ENCODE measurements around the gene PIP5KL1. TPM values are rescaled to one million over a fixed set of nuclear protein-coding genes. Genes with fewer than 3 reads are reported as not detected.

Gene PIP5KL1
- total and polyA plus RNA-seq, 7 experiments from 2014 or later, result 0.17 to 2.9 (median 1.9) TPM; not detected in 1

DNA sequence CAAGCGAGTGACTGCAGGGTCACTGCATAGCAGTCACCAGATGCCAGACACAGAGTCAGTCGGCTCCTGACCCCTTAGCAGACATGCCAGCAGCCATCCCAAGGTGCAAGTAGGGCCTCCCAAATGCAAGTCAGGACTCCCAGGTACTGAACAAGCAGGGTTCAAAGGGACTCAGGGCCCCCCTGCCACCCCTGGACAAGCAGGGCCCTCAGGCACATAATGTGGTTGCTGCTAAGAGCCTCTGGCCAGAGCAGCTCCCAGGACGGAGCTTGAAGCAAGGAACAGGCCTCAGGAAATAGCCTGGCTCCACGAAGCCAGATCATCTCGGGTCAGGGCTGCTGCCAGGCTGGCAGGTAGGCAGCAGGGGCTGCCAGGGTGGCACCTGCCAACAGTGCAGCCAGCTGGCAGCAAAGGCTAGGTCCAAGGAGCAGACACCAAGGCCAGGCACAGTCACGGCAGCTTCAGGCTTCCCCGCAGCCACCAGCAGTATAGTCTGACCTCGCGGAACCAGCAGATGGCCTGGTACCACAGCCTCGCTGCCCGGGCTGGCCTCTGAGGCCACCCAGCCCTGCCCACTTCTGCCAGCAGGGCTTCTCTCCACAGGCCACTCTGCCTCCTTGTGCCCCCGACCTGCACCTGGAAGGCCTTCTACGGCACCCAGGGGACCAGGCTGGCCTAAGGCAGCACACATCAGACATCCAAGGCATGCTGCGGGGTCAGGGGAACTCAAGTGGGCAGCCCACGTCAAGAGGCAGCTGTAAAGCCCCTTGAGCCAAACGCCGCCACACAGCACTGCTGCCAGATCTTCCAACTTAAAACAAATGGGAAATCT, 42.8 kb upstream of the PIP5KL1 start:
- Mint-ChIP-seq H3K4me3 (peak overlapping the region; percentile 89 to 99 (median 96)), H3K27me3 (no peaks in the 10 kb centered on the region), H3K27ac (peak overlapping the region; percentile 90 to 99 (median 97)), H3K36me3 (peaks cover 4 to 77% (median 50%) of the 10 kb centered on the region in 5 donors), H3K4me1 (peaks cover 61 to 87% (median 70%) of the 10 kb centered on the region in 7 donors), H3K9me3 (no peaks in the 10 kb centered on the region)
- Histone ChIP-seq H3K4me3 (ENCODE audit: low read length) (peak overlapping the region; percentile 93), H3K27ac (ENCODE audit: low read depth, low read length) (peak overlapping the region; percentile 84), H3K4me1 (ENCODE audit: control insufficient read depth in 2 of 2, insufficient read depth in 2 of 2, low read length in 2 of 2) (peaks cover 34 to 90% of the 10 kb centered on the region in 2 donors), H3K36me3 (ENCODE audit: control insufficient read depth in 2 of 3, insufficient read depth in 3 of 3, low read length in 3 of 3) (peaks cover 0 to 61% (median 11%) of the 10 kb centered on the region in 3 experiments), H3K9me3 (ENCODE audit: control insufficient read depth in 2 of 3, low read length in 3 of 3) (no peaks in the 10 kb centered on the region), H3K27me3 (ENCODE audit: control insufficient read depth in 2 of 2, insufficient read depth in 2 of 2, low read length in 2 of 2) (no peaks in the 10 kb centered on the region)
- POLR2A ChIA-PET, result interaction anchor here (0.6 to 61.3 kb wide), 6 partner anchors 6 to 120 kb away, joined by 3 to 1719 read pairs (median 758); partner anchors contain the start of genes DPM2, EEIG1 and SLC25A25
- intact Hi-C loops (cut with micrococcal nuclease), result loop anchor here in 1 of 2 donors (1.0 to 5.0 kb wide), 2 partner anchors 8 to 34 kb away; no protein-coding TSS in a partner anchor
- DNase-seq (peak in 3 of 9 donors; percentile 10 to 37 (median 15)), ATAC-seq (no peak)
- CTCF ChIA-PET, result interaction anchor here (1.0 to 16.4 kb wide), 5 partner anchors 13 to 55 kb away, joined by 4 to 262 read pairs (median 9); no protein-coding TSS in a partner anchor

DNA sequence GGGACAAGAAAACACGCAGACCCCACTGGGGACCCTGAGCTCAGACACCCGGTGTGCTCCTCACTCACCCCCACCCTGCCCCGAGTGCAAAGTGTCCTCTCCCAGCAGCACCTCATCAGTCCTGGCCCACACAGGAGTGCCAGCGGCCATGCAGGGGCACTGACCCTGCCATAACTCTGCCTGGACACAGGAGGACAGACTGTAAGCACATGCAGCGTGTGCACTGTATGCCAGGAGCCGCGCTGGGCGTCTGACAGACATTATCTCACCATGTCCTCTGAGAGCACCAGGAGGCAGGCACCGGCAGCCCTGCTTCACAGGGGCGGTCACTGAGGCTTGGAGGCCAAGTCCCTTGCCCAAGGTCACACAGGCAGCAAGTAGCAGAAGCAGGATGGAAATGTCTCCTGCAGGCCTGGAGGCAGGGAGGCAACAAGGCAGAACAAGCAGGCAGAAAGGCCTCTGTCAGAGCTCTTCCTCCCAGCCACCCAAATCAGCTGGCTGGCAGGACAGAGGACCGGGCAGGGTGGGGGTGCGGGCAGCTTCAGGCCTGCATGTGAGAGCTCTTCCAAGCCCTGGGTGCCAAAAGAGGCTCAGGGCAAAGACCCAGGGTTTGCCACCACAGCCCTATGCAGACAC, 41.8 kb upstream of the PIP5KL1 start:
- H3K4me1 ChIP-seq (ENCODE audit: control insufficient read depth in 2 of 2, insufficient read depth in 2 of 2, low read length in 2 of 2), result peaks cover 44 to 96% of the 10 kb centered on the region in 2 donors
- peaks cover 71 to 94% (median 80%) of the 10 kb centered on the region in 7 donors for H3K4me1 Mint-ChIP-seq
- H3K4me3 Mint-ChIP-seq, result peak overlapping the region; percentile 89 to 99 (median 96)
- no peaks in the 10 kb centered on the region for H3K9me3 Mint-ChIP-seq
- POLR2A ChIA-PET, result interaction anchor here (0.7 to 61.3 kb wide), 6 partner anchors 5 to 100 kb away, joined by 3 to 1719 read pairs (median 758); partner anchors contain the start of genes DPM2, EEIG1 and SLC25A25
- H3K9me3 ChIP-seq (ENCODE audit: control insufficient read depth in 2 of 3, low read length in 3 of 3), result no peaks in the 10 kb centered on the region
- peak in 2 of 9 donors; percentile 14 to 23 for DNase-seq
- no peak for ATAC-seq
- peak overlapping the region; percentile 90 to 99 (median 97) for H3K27ac Mint-ChIP-seq
- no peaks in the 10 kb centered on the region for H3K27me3 Mint-ChIP-seq
- H3K27me3 ChIP-seq (ENCODE audit: control insufficient read depth in 2 of 2, insufficient read depth in 2 of 2, low read length in 2 of 2), result no peaks in the 10 kb centered on the region
- peaks cover 4 to 73% (median 40%) of the 10 kb centered on the region in 5 donors for H3K36me3 Mint-ChIP-seq
- H3K36me3 ChIP-seq (ENCODE audit: control insufficient read depth in 2 of 3, insufficient read depth in 3 of 3, low read length in 3 of 3), result peaks cover 0 to 51% (median 4%) of the 10 kb centered on the region in 3 experiments
- peak overlapping the region; percentile 84 for H3K27ac ChIP-seq (ENCODE audit: low read depth, low read length)
- intact Hi-C loops (cut with micrococcal nuclease), result loop anchor here in 1 of 2 donors (5.0 kb wide), 1 partner anchor 35 kb away; no protein-coding TSS in a partner anchor
- peak overlapping the region; percentile 93 for H3K4me3 ChIP-seq (ENCODE audit: low read length)
- CTCF ChIA-PET, result interaction anchor here (0.6 to 16.4 kb wide), 5 partner anchors 9 to 56 kb away, joined by 3 to 262 read pairs (median 4); no protein-coding TSS in a partner anchor

DNA sequence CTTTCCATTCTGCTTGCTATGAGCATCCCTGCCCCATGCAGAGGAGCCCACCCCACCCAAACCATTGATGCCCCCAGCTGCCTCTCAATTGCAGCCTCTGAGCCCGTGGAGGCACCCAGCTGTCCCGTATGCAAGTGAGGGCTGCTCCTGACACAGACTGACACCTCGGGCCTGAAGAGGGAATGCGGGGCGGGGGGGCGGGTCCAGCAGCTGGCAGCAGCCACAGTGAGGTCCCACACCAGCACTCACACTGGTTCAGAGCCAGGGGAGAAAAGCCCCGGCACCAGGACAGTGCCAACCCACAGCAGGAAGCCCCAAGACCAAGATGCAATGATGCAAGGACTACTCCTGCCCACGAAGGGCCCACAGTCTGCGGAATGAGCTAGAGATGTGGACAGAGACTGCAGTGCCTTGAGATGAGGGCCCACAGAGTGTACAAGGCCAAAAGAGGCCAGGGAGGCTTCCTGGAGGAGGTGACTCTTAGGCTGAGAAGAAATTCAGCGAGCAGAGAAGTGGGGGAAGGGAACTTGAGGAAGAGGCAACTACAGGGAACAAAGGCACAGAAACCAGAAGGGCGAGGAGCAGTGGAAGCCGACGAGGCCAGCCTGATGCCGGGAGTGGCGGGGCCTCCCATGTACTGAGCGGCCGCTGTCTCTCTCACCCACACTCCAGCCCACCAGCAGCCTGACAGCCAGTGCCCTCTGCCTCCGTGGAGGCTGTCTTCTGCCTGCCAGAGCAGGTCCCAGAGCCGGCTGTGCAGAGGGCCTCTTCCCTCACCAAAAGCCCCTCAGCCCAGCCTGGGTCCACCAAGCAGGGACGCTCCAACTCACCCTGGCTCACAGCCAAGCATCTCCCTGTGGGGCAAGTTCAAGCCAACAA, 41.0 kb upstream of the PIP5KL1 start:
- Mint-ChIP-seq H3K4me1 (peaks cover 75 to 96% (median 88%) of the 10 kb centered on the region in 7 donors), H3K9me3 (no peaks in the 10 kb centered on the region), H3K36me3 (peaks cover 4 to 70% (median 37%) of the 10 kb centered on the region in 5 donors), H3K4me3 (peak overlapping the region; percentile 89 to 99 (median 96)), H3K27me3 (no peaks in the 10 kb centered on the region), H3K27ac (peak overlapping the region; percentile 93 to 99 (median 97))
- H3K4me1 ChIP-seq (ENCODE audit: control insufficient read depth in 2 of 2, insufficient read depth in 2 of 2, low read length in 2 of 2), result peaks cover 52 to 97% of the 10 kb centered on the region in 2 donors
- peak overlapping the region; percentile 84 for H3K27ac ChIP-seq (ENCODE audit: low read depth, low read length)
- intact Hi-C loops (cut with micrococcal nuclease), result loop anchor here (1.0 to 5.0 kb wide), 6 partner anchors 10 to 157 kb away; no protein-coding TSS in a partner anchor
- no peaks in the 10 kb centered on the region for H3K27me3 ChIP-seq (ENCODE audit: control insufficient read depth in 2 of 2, insufficient read depth in 2 of 2, low read length in 2 of 2)
- H3K36me3 ChIP-seq (ENCODE audit: control insufficient read depth in 2 of 3, insufficient read depth in 3 of 3, low read length in 3 of 3), result peaks cover 0 to 46% (median 0%) of the 10 kb centered on the region in 3 experiments
- ChIA-PET CTCF (interaction anchor here (0.6 to 16.4 kb wide), 5 partner anchors 10 to 57 kb away, joined by 3 to 262 read pairs (median 7); no protein-coding TSS in a partner anchor), POLR2A (interaction anchor here (0.6 to 61.3 kb wide), 6 partner anchors 4 to 100 kb away, joined by 3 to 1719 read pairs (median 758); partner anchors contain the start of genes DPM2, EEIG1 and SLC25A25)
- ATAC-seq, result peak; percentile 37
- H3K9me3 ChIP-seq (ENCODE audit: control insufficient read depth in 2 of 3, low read length in 3 of 3), result no peaks in the 10 kb centered on the region
- H3K4me3 ChIP-seq (ENCODE audit: low read length), result peak overlapping the region; percentile 93
- DNase-seq, result peak in 3 of 9 donors; percentile 12 to 39 (median 27)

DNA sequence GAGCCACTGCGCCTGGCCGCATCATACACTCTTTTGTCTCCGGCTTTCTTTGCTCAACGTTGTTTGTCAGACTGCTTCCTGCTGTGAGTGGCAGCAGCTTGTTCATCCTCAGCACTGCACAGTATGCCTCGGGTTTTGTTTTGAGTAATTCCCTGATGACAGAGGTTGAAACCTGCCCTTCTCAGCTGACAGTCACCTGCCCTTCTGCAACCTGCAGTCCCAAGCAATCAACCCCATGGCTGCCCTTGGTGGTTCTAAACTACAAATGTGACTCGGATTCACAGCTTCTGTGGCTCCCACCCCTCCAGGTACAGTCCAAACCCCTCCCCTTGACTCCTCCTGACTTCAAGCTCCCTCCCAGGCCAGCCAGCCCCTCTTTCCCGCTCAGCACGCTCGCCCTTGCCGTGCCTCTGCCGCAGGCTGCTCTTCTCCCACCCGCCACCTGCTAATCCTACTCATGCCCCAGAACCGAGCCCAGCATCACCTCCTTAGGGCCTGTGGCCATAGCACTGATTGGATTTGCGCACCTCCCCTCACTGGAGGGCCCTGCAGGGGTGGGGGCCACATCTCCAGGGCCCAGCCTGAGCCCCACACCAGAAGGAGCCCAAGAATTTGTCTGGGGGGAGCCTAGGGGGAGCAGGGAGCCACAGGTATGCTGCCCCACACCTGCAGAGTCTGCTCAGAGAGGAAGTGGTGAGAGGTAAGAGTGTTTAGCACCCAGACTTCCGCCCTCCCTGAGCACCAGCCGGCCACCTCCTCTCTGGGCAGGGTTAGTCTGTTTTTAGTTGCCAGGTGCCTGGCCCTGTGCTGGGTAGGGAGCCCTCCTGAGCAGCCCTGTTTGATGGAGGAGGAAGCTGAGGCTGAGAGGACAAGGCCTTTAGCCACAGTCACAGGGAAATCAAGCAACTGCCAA, 40.1 kb upstream of the PIP5KL1 start:
- Mint-ChIP-seq H3K4me3 (peak overlapping the region; percentile 89 to 99 (median 96)), H3K27me3 (no peaks in the 10 kb centered on the region), H3K27ac (peak overlapping the region; percentile 90 to 99 (median 97)), H3K4me1 (peaks cover 69 to 95% (median 83%) of the 10 kb centered on the region in 7 donors), H3K36me3 (peaks cover 3 to 61% (median 28%) of the 10 kb centered on the region in 5 donors), H3K9me3 (no peaks in the 10 kb centered on the region)
- H3K36me3 ChIP-seq (ENCODE audit: control insufficient read depth in 2 of 3, insufficient read depth in 3 of 3, low read length in 3 of 3), result peaks cover 0 to 37% (median 0%) of the 10 kb centered on the region in 3 experiments
- ChIA-PET POLR2A (interaction anchor here (0.6 to 61.3 kb wide), 6 partner anchors 3 to 102 kb away, joined by 3 to 1719 read pairs (median 758); partner anchors contain the start of genes DPM2 and EEIG1), CTCF (interaction anchor here (0.6 to 16.4 kb wide), 7 partner anchors 9 to 124 kb away, joined by 3 to 262 read pairs (median 6); no protein-coding TSS in a partner anchor)
- H3K4me1 ChIP-seq (ENCODE audit: control insufficient read depth in 2 of 2, insufficient read depth in 2 of 2, low read length in 2 of 2), result peaks cover 61 to 93% of the 10 kb centered on the region in 2 donors
- peak overlapping the region; percentile 93 for H3K4me3 ChIP-seq (ENCODE audit: low read length)
- H3K27ac ChIP-seq (ENCODE audit: low read depth, low read length), result peak overlapping the region; percentile 84
- ATAC-seq, result peak; percentile 72
- DNase-seq, result peak in 8 of 9 donors; percentile 68 to 84 (median 80)
- H3K27me3 ChIP-seq (ENCODE audit: control insufficient read depth in 2 of 2, insufficient read depth in 2 of 2, low read length in 2 of 2), result no peaks in the 10 kb centered on the region
- H3K9me3 ChIP-seq (ENCODE audit: control insufficient read depth in 2 of 3, low read length in 3 of 3), result no peaks in the 10 kb centered on the region
- intact Hi-C loops (cut with micrococcal nuclease), result loop anchor here (1.0 to 5.0 kb wide), 9 partner anchors 11 to 158 kb away; no protein-coding TSS in a partner anchor

Data from naive thymus-derived CD4-positive, alpha-beta T cell (primary cell).